ENCODE data around the gene CFHR2.
"Not testable (repeated sequence)": the region's sequence is repeated elsewhere in the genome, so short reads cannot be mapped to it uniquely, and the experiment has no call there.

Gene CFHR2

GRCh38 chr1:196943568-196943967, at the start of gene CFHR2:
Gene CFHR2 (plus strand): TSS chr1:196943738. CDS start chr1:196943881, 143 bp downstream.
- DNase-seq, result not testable (repeated sequence)

- no peak for DNase-seq
Observed at GRCh38 chr1:196896355-196896754, 47.2 kb upstream of the CFHR2 start.

GRCh38 chr1:196897158-196897828, 46.2 kb upstream of the CFHR2 start:
- no peak for DNase-seq

GRCh38 chr1:196902344-196902743, 41.2 kb upstream of the CFHR2 start:
- DNase-seq, result no peak

- DNase-seq, result no peak
Observed at GRCh38 chr1:196910215-196910614, 33.3 kb upstream of the CFHR2 start.

GRCh38 chr1:196912283-196912682, 31.3 kb upstream of the CFHR2 start:
- not testable (repeated sequence) for DNase-seq

- DNase-seq, result not testable (repeated sequence)
Observed at GRCh38 chr1:196926839-196927238, 16.7 kb upstream of the CFHR2 start.

- DNase-seq, result not testable (repeated sequence)
Observed at GRCh38 chr1:196932853-196933252, 10.7 kb upstream of the CFHR2 start.

GRCh38 chr1:196933531-196934189, 9.9 kb upstream of the CFHR2 start:
- no peak for DNase-seq

- DNase-seq, result not testable (repeated sequence)
Observed at GRCh38 chr1:196941474-196941873, 2.1 kb upstream of the CFHR2 start.

GRCh38 chr1:196951711-196952394, 8.3 kb downstream of the CFHR2 start:
- no peak for DNase-seq

GRCh38 chr1:196954778-196955177, 11.2 kb downstream of the CFHR2 start:
- DNase-seq, result no peak

- no peak for DNase-seq
Observed at GRCh38 chr1:196955926-196956325, 12.4 kb downstream of the CFHR2 start.

- no peak for DNase-seq
Observed at GRCh38 chr1:196960854-196961253, 17.3 kb downstream of the CFHR2 start.

GRCh38 chr1:196970182-196970581, 26.6 kb downstream of the CFHR2 start:
- DNase-seq, result no peak

GRCh38 chr1:196976278-196976677, 32.7 kb downstream of the CFHR2 start:
- DNase-seq, result no peak

GRCh38 chr1:196977278-196977677, 33.7 kb downstream of the CFHR2 start, which contains the start of gene CFHR5:
Gene CFHR5 (plus strand): TSS chr1:196977556. CDS start chr1:196977665, 109 bp downstream.
- DNase-seq, result no peak

- no peak for DNase-seq
Observed at GRCh38 chr1:196980859-196981258, 37.3 kb downstream of the CFHR2 start.

GRCh38 chr1:196982247-196982646, 38.7 kb downstream of the CFHR2 start:
- DNase-seq, result not testable (repeated sequence)

- DNase-seq, result not testable (repeated sequence)
Observed at GRCh38 chr1:196991919-196992651, 48.5 kb downstream of the CFHR2 start.

GRCh38 chr1:196993916-196994315, 50.4 kb downstream of the CFHR2 start:
- DNase-seq, result no peak

- peak; percentile 3 for DNase-seq
Observed at GRCh38 chr1:196997423-196997822, 53.9 kb downstream of the CFHR2 start.

GRCh38 chr1:197001828-197002227, 58.3 kb downstream of the CFHR2 start:
- no peak for DNase-seq
